Progenitor cell of endocrine pancreas (in vitro differentiated cells): ENCODE measurements around the gene ORAI2. TPM values are rescaled to one million over a fixed set of nuclear protein-coding genes. Genes with fewer than 3 reads are reported as not detected.
"Not testable (repeated sequence)": the region's sequence is repeated elsewhere in the genome, so short reads cannot be mapped to it uniquely, and the experiment has no call there.

Experiments used
- DNase-seq: peaks from one replicate; pipeline ENCODE4 v3.0.0; 2021; ENCODE audit warnings: low spot score; ENCODE audit not compliant: unreplicated experiment
- H3K27ac Mint-ChIP-seq: 2 replicates; pipeline ENCODE4 v1.8.0; 2021; ENCODE audit warnings: mild to moderate bottlenecking, moderate library complexity, mixed read lengths
- H3K27me3 Mint-ChIP-seq: 2 replicates; pipeline ENCODE4 v1.8.0; 2021; ENCODE audit warnings: mixed read lengths
- H3K36me3 Mint-ChIP-seq: 2 replicates; pipeline ENCODE4 v1.8.0; 2022; ENCODE audit warnings: mixed read lengths; ENCODE audit not compliant: insufficient read depth
- H3K4me1 Mint-ChIP-seq: 2 replicates; pipeline ENCODE4 v1.8.0; 2021; ENCODE audit warnings: low read depth, mixed read lengths
- H3K4me3 Mint-ChIP-seq: 2 replicates; pipeline ENCODE4 v1.8.0; 2021; ENCODE audit warnings: low read depth, mild to moderate bottlenecking, moderate library complexity, mixed read lengths
- H3K9me3 Mint-ChIP-seq: 2 replicates; pipeline ENCODE4 v1.8.0; 2021; ENCODE audit warnings: low read depth, mixed read lengths
- CTCF ChIP-seq: fragments of 200-600 bp; sonication (generic); IDR thresholded peaks from one replicate; pipeline ENCODE4 v1.5.0; 2021; ENCODE audit warnings: antibody characterized with exemption, mild to moderate bottlenecking; ENCODE audit not compliant: unreplicated experiment
- total RNA-seq: library from RNA; stranded (reverse); gene quantifications from 2 replicates; pipeline ENCODE4 v1.2.1, GENCODE V29; 2021

ORAI2 gene
- total RNA-seq, 1 donor from 2014 or later: 41.8 TPM

- peak; percentile 19 for TF ChIP-seq CTCF
- not testable (repeated sequence) for H3K9me3 Mint-ChIP-seq, H3K36me3 Mint-ChIP-seq, H3K27me3 Mint-ChIP-seq, H3K4me1 Mint-ChIP-seq
- Mint-ChIP-seq H3K27ac (peak within 1 kb of the TSS; percentile 85), H3K4me3 (peak within 1 kb of the TSS; percentile 85)
- DNase-seq: peak; percentile 57
Observed at GRCh38 chr7:102478314-102479208, 45.2 kb downstream of the ORAI2 start, which contains the start of gene POLR2J. POLR2J (minus strand) TSS chr7:102478922; CDS start chr7:102478860, 62 bp downstream.

- not testable (repeated sequence) for DNase-seq, H3K4me3 Mint-ChIP-seq, H3K27me3 Mint-ChIP-seq, H3K27ac Mint-ChIP-seq, H3K36me3 Mint-ChIP-seq, H3K4me1 Mint-ChIP-seq, H3K9me3 Mint-ChIP-seq
Observed at GRCh38 chr7:102479209-102479584, 45.8 kb downstream of the ORAI2 start.

GRCh38 chr7:102479982-102480637 lies 46.7 kb downstream of the ORAI2 start:
- H3K36me3 Mint-ChIP-seq, H3K27me3 Mint-ChIP-seq, H3K4me1 Mint-ChIP-seq, H3K4me3 Mint-ChIP-seq, H3K9me3 Mint-ChIP-seq: not testable (repeated sequence)
- peak; percentile 33 for TF ChIP-seq CTCF
- DNase-seq: peak; percentile 41
- peak overlapping the region; percentile 74 for H3K27ac Mint-ChIP-seq

GRCh38 chr7:102481962-102482361 lies 48.6 kb downstream of the ORAI2 start:
- not testable (repeated sequence) for DNase-seq, H3K27me3 Mint-ChIP-seq, H3K4me1 Mint-ChIP-seq, H3K4me3 Mint-ChIP-seq, H3K36me3 Mint-ChIP-seq, H3K27ac Mint-ChIP-seq, H3K9me3 Mint-ChIP-seq

- H3K27ac Mint-ChIP-seq, H3K9me3 Mint-ChIP-seq, H3K4me3 Mint-ChIP-seq, DNase-seq, H3K27me3 Mint-ChIP-seq, H3K36me3 Mint-ChIP-seq, H3K4me1 Mint-ChIP-seq: not testable (repeated sequence)
Observed at GRCh38 chr7:102484317-102484716, 50.9 kb downstream of the ORAI2 start.

- not testable (repeated sequence) for H3K4me3 Mint-ChIP-seq, H3K27ac Mint-ChIP-seq, H3K9me3 Mint-ChIP-seq, H3K36me3 Mint-ChIP-seq, H3K4me1 Mint-ChIP-seq, H3K27me3 Mint-ChIP-seq
- peak; percentile 30 for DNase-seq
Observed at GRCh38 chr7:102490529-102491075, 57.2 kb downstream of the ORAI2 start.

- DNase-seq, H3K4me3 Mint-ChIP-seq, H3K36me3 Mint-ChIP-seq, H3K4me1 Mint-ChIP-seq, H3K9me3 Mint-ChIP-seq, H3K27ac Mint-ChIP-seq, H3K27me3 Mint-ChIP-seq: not testable (repeated sequence)
Observed at GRCh38 chr7:102493220-102493935, 60.0 kb downstream of the ORAI2 start.

GRCh38 chr7:102494026-102494425 lies 60.7 kb downstream of the ORAI2 start:
- not testable (repeated sequence) for H3K4me1 Mint-ChIP-seq, H3K9me3 Mint-ChIP-seq, H3K27ac Mint-ChIP-seq, H3K4me3 Mint-ChIP-seq, H3K36me3 Mint-ChIP-seq, H3K27me3 Mint-ChIP-seq, DNase-seq

GRCh38 chr7:102494473-102495149 lies 61.2 kb downstream of the ORAI2 start:
- not testable (repeated sequence) for H3K36me3 Mint-ChIP-seq, H3K4me3 Mint-ChIP-seq, H3K27me3 Mint-ChIP-seq, H3K9me3 Mint-ChIP-seq, DNase-seq, H3K27ac Mint-ChIP-seq, H3K4me1 Mint-ChIP-seq

GRCh38 chr7:102496861-102497260 lies 63.5 kb downstream of the ORAI2 start:
- not testable (repeated sequence) for H3K36me3 Mint-ChIP-seq, H3K4me1 Mint-ChIP-seq, DNase-seq, H3K27me3 Mint-ChIP-seq, H3K27ac Mint-ChIP-seq, H3K4me3 Mint-ChIP-seq, H3K9me3 Mint-ChIP-seq
